ENCODE results near the gene PPY. TPM values are rescaled to one million over a fixed set of nuclear protein-coding genes. Genes with fewer than 3 reads are reported as not detected.
"Not testable (repeated sequence)": the region's sequence is repeated elsewhere in the genome, so short reads cannot be mapped to it uniquely, and the experiment has no call there.

The PPY gene
- polyA plus RNA-seq, 1 donor from 2014 or later: not detected

DNA sequence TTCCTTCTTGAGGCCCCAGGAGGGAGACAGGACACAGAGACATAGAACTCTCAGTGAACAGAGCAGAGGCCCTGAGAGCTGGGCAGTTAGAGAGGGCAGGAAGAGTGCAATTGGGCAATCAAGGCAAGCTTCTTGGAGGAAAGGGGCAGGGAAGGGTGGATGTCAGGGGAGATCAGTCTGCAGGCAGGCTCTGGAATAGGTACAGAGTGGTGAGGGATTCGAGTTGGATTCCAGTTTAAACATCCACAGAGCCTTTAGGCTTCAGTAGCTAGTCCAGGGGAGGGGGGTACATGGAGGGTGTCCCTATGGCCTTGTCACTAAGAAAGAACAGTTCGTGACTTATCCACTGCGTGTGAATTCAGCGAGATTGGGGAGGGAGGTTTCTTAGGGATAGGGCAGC lies 9.5 kb upstream of the PPY start:
- peak overlapping the region in 1 of 3 donors; percentile 93 for H3K27ac Mint-ChIP-seq
- H3K4me1 Mint-ChIP-seq: peaks cover 0 to 5% (median 0%) of the 10 kb centered on the region in 3 donors
- no peak overlapping the region for H3K4me3 Mint-ChIP-seq
- peaks cover 2% of the 10 kb centered on the region for H3K36me3 Mint-ChIP-seq
- peaks cover 36% of the 10 kb centered on the region for H3K27me3 Mint-ChIP-seq
- peaks cover 0 to 3% (median 0%) of the 10 kb centered on the region in 3 donors for H3K9me3 Mint-ChIP-seq

DNA sequence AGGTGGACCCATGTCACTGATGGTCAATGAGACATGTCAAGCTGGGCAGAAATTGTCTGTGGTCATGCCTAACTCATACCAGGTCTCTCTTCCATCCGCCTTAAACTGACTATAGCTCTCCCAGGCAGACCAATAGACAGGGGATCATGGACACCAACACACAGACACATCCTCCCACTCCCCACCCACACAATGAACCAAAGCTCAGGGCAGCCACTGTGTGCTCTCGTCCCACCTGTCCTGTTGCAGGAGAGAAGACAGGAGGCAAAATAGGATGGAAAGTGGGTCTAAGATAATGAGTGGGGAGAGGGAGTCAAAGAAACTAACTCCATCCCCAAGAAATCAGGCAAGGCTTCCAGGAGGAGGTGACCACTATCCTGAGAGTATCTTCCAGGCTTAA lies 8.3 kb upstream of the PPY start:
- peaks cover 35% of the 10 kb centered on the region for H3K27me3 Mint-ChIP-seq
- peaks cover 0 to 5% (median 0%) of the 10 kb centered on the region in 3 donors for H3K4me1 Mint-ChIP-seq
- H3K36me3 Mint-ChIP-seq: peaks cover 2% of the 10 kb centered on the region
- no peak overlapping the region for H3K27ac Mint-ChIP-seq
- H3K9me3 Mint-ChIP-seq: peaks cover 0 to 3% (median 0%) of the 10 kb centered on the region in 3 donors
- no peak overlapping the region for H3K4me3 Mint-ChIP-seq

DNA sequence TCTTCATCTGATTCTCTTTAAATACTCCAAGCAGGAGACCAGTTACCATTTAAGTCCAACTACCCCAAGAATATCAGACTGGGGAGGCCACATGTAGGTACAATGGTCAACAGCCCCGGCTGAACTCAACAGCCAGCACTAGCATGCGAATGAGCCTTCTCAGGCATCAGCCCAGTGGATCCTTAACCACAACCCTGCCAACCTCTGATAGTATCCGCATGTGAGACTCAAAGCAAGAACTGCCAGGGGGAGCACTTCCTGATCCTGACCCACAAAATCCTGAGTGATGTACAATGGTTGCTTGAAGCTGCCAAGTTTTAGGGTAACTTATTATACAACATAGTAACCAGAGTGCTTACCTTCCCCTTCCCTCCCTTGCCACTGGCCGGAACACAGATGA lies 7.5 kb upstream of the PPY start:
- Mint-ChIP-seq H3K9me3 (peaks cover 0 to 3% (median 0%) of the 10 kb centered on the region in 3 donors), H3K36me3 (peaks cover 2% of the 10 kb centered on the region), H3K27me3 (peaks cover 32% of the 10 kb centered on the region), H3K27ac (no peak overlapping the region), H3K4me3 (no peak overlapping the region), H3K4me1 (peaks cover 0 to 5% (median 0%) of the 10 kb centered on the region in 3 donors)

DNA sequence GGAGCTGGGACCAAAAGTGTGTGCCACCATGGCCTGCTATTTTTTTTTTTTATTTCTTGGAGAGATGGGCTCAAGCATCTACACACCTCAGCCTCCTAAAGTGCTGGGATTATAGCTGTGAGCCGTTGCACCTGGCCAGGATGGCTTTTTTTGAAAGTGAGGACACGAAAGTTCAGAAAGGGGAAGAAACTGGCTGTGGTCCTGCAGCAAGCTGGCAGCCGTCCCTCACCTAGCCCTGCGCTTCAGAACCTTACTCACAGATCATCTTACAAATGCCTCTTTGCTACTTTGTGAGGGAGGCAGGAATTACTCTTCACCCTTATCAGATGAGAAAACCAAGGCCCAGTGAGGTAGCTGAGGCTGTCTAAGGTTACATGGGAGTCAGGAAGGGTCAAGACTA lies 4.5 kb upstream of the PPY start:
- Mint-ChIP-seq H3K4me1 (no peaks in the 10 kb centered on the region), H3K9me3 (peaks cover 0 to under 1% (median 0%) of the 10 kb centered on the region in 3 donors), H3K27ac (no peak overlapping the region), H3K36me3 (peaks cover 4% of the 10 kb centered on the region), H3K4me3 (no peak overlapping the region), H3K27me3 (peaks cover 15% of the 10 kb centered on the region)

DNA sequence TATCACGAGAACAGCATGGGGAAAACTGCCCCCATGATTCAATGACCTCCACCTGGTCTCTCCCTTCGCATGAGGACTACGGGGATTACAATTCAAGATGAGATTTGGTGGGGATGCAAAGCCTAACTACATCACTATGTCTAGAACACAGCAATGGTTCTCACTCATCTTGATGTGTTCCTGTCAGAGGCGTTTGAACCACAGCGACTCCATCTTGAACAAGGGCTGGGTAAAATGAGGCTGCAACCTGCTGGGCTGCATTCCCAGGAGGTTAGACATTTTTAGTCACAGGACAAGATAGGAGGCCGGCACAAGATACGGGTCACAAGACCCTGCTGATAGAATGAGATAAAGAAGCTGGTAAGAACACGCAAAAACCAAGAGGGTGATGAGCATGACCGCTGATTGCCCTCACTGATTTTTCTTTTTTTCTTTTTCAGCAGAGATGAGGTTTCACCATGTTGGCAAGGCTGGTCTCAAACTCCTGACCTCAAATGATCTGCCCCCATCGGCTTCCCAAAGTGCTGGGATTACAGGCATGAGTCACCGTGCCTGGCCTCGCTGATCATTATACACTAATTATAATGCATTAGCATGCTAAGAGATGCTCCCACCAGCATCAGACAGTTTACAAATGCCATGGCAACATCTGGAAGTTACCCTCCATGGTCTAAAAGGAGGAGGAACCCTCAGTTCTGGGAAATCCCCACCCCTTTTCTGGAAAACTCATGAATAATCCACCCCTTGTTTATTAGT lies 3.0 kb upstream of the PPY start:
- H3K4me3 Mint-ChIP-seq: no peak overlapping the region
- peak overlapping the region in 1 of 3 donors; percentile 20 for H3K27ac Mint-ChIP-seq
- H3K9me3 Mint-ChIP-seq: no peaks in the 10 kb centered on the region
- peaks cover 13% of the 10 kb centered on the region for H3K27me3 Mint-ChIP-seq
- no peaks in the 10 kb centered on the region for H3K4me1 Mint-ChIP-seq
- H3K36me3 Mint-ChIP-seq: peaks cover 3% of the 10 kb centered on the region

DNA sequence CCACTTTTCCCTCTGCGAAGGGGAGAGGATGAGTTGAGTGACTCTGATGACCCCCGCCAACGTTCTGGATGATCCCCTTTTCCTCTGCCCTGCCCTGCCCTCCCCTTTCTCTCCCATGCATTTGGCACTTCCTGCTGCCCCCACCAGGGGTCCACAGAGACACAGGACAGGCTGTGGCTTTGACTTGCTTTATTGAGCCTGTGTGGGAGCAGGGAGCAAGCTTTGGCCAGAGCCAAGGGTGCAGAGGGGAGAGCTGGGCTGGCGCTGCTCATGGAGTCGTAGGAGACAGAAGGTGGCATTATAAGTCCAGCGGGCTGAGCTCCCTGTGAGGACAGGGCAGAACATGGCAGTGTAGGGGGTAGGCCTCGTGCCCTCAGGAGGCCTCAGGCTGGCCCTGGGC lies 1.6 kb downstream of the PPY start:
- Mint-ChIP-seq H3K27me3 (peaks cover 13% of the 10 kb centered on the region), H3K4me1 (peaks cover 0 to 2% (median 0%) of the 10 kb centered on the region in 3 donors), H3K27ac (no peak overlapping the region), H3K36me3 (peaks cover 4% of the 10 kb centered on the region), H3K4me3 (no peak overlapping the region), H3K9me3 (no peaks in the 10 kb centered on the region)

DNA sequence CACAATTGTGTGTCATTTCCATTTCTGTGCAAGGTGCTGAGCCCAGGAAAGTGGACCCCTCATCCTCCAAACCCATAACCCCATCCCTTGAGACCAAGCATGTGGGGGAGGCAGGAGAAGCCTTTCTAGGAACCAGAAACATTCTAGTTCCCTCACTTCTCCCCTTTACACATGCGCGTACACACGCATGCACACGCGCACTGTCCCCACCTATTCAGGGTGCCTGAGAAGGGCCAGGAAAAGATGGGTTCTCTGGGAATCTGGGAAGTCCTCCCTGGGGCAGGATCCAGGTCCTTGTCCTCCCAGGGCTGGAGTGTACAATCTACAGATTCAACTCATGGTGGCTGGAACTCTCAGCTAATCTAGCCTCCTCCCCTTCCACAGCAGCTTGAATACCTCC lies 2.4 kb downstream of the PPY start:
- peaks cover 13% of the 10 kb centered on the region for H3K27me3 Mint-ChIP-seq

DNA sequence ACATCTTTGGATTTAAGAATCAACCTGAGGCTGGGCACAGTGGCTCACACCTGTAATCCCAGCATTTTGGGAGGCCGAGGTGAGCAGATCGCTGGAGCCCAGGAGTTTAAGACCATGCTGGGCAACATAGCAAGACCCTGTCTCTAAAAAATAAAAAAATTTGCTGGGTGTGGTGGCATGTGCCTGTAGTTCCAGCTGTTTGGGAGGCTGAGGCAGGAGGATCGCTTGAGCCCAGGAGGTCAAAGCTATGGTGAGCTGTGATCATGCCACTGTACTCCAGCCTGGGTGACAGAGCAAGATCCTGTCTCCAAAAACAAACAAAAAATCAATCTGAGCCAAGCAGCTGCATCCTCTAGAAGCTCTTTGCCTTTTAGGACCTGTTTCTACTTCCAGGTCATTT lies 2.8 kb downstream of the PPY start:
- not testable (repeated sequence) for H3K36me3 Mint-ChIP-seq, H3K27ac Mint-ChIP-seq, H3K4me1 Mint-ChIP-seq, H3K9me3 Mint-ChIP-seq, H3K4me3 Mint-ChIP-seq
- peaks cover 13% of the 10 kb centered on the region for H3K27me3 Mint-ChIP-seq

More for the DNA sequence above, 2.4 kb downstream of the PPY start:
- no peaks in the 10 kb centered on the region for H3K9me3 Mint-ChIP-seq
- H3K27ac Mint-ChIP-seq: no peak overlapping the region
- H3K4me1 Mint-ChIP-seq: peaks cover 0 to 2% (median 0%) of the 10 kb centered on the region in 3 donors
- peaks cover 4% of the 10 kb centered on the region for H3K36me3 Mint-ChIP-seq
- no peak overlapping the region for H3K4me3 Mint-ChIP-seq

DNA sequence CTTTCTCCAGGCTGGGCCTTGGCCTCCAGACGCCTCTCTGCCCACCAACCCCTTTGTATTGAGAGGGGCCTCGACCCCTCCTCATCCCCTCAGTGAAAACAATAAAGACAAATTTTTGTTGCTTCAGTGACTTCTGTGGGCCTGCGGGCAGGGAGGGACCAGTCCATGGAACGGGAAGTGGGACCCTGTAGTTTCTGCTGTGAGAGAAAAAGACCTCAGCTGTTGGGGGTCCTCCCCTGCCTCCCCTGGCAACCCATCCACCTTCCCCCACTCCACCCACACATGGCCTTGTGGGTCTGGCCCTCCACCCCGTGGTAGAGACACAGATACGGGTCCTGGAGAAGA lies 3.5 kb downstream of the PPY start:
- Mint-ChIP-seq H3K4me1 (peaks cover 0 to 2% (median 0%) of the 10 kb centered on the region in 3 donors), H3K27me3 (peaks cover 13% of the 10 kb centered on the region), H3K27ac (no peak overlapping the region), H3K36me3 (peaks cover 1% of the 10 kb centered on the region), H3K9me3 (no peaks in the 10 kb centered on the region), H3K4me3 (no peak overlapping the region)

DNA sequence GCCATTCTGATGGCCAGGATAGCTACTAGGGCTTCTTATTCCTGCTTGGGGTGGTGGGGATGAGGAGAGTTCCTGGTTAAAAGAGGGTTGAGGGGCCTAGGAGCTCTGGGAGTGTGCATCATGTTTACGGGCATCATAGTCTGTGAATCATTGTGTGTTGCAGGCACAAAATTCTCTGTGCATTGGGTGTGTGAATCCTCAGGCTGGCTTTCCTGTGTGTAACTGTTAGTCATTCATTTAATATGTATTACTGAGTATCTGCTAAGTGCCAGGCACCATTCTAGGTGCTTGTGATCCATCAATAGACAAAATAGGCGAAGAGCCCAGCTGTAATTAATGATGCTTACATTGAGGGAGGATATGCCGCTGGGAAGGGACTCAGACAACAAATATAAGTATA lies 5.8 kb downstream of the PPY start:
- H3K27ac Mint-ChIP-seq: peak overlapping the region in 2 of 3 donors; percentile 4 to 22

DNA sequence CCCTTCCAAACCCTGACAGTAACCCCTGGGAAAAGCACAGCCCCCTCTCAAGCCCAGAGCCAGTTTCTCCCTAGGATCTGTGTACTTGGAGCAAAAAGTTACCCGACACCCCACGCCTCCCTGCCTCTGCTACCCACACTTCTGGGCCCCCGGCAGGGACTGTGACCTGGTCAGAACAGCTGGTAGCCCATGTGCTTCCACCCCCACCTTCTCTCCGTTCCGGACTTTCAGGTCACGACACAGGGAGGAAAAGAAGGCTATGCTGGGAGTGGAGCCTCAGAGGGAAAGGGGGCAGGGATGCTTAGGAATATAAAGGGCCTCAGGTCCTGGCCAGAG lies 6.4 kb downstream of the PPY start:
- Mint-ChIP-seq H3K27ac (no peak overlapping the region), H3K36me3 (peaks cover 1% of the 10 kb centered on the region), H3K27me3 (peaks cover 17% of the 10 kb centered on the region), H3K4me3 (no peak overlapping the region), H3K4me1 (peaks cover 0 to 2% (median 0%) of the 10 kb centered on the region in 3 donors), H3K9me3 (no peaks in the 10 kb centered on the region)

More for the DNA sequence above, 5.8 kb downstream of the PPY start:
- Mint-ChIP-seq H3K36me3 (peaks cover 1% of the 10 kb centered on the region), H3K27me3 (peaks cover 13% of the 10 kb centered on the region), H3K4me3 (peak overlapping the region in 1 of 4 donors; percentile 52), H3K4me1 (peaks cover 0 to 2% (median 0%) of the 10 kb centered on the region in 3 donors), H3K9me3 (no peaks in the 10 kb centered on the region)

DNA sequence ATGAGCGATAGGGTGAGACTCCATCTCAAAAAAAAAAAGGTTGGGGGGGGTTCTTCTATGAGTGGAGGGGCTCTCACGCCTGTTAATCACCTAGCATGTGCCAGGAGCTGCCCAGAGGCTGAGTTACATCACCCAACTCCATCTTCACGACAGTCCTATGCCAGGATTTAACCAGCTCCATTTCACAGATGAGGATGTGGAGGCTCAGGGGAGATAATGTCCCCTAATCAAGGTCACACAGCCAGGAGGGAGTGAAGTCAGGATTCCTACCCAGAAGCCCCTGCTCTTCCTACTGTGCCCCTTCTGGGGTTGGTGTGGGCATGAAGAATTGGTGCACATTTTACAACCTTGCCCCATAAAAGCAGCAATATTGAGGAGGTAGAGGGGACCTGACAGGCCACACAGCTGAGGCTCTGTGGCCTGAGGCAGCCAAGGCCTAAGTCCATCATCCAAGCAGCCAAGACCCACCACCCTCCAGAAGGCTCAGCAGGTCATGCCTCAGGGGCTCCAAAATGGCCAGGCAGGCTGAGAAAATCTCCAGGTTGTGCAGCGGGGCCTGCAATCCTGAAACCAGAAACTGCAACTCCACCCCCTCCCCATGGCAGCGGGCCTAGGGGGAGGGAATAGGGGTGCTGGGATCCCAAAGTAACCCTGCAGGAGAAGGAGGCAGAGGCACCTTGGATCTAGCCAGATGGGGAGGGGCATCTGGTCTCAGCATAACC lies 6.9 kb downstream of the PPY start:
- Mint-ChIP-seq H3K36me3 (peaks cover 1% of the 10 kb centered on the region), H3K4me1 (peaks cover 0 to 2% (median 0%) of the 10 kb centered on the region in 3 donors), H3K27me3 (peaks cover 15% of the 10 kb centered on the region), H3K4me3 (no peak overlapping the region), H3K9me3 (no peaks in the 10 kb centered on the region), H3K27ac (no peak overlapping the region)

DNA sequence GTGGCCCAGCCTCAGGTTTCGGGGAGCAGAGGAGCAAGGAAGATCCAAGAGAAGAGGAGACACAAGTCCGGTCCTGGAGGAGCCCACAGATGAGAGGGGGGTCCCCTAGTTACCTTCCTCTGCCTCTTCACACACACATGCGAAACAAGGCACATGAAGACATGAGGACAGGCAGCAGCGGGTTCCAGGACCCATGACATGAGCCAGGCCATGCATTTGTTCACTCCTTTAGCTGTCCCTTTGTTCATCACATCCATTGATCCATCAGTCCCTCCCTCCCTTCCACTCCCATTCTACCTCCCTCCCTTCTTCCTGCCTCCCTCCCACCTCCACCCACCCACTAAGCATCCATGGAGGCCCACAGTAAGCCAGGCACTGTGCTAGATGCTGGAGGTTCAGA lies 9.4 kb downstream of the PPY start:
- H3K27ac Mint-ChIP-seq: no peak overlapping the region
- H3K9me3 Mint-ChIP-seq: no peaks in the 10 kb centered on the region
- H3K36me3 Mint-ChIP-seq: peaks cover 1% of the 10 kb centered on the region
- H3K4me1 Mint-ChIP-seq: peaks cover 0 to 2% (median under 1%) of the 10 kb centered on the region in 3 donors
- H3K4me3 Mint-ChIP-seq: no peak overlapping the region
- peaks cover 13% of the 10 kb centered on the region for H3K27me3 Mint-ChIP-seq

DNA sequence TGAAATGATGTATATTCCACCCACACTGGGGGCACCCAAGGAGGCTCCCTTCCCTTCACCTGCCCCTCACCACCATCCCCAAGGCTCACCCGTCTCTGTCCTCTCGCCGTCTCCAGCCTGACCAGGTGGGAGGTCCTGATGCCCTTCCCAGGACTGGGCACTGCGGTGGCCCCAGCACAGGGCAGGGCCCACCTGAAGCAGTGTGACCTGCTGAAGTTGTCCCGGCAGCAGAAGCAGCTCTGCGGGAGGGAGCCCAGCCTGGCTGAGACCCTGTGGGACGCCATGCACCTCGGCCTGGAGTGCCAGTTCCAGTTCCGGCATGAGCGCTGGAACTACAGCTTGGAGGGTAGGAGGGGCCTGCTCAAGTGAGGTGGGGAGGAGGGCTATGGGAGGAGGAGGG lies 9.9 kb downstream of the PPY start:
- peaks cover 2 to 5% (median 5%) of the 10 kb centered on the region in 3 donors for H3K4me1 Mint-ChIP-seq
- no peaks in the 10 kb centered on the region for H3K9me3 Mint-ChIP-seq
- no peak overlapping the region for H3K4me3 Mint-ChIP-seq
- peaks cover 16% of the 10 kb centered on the region for H3K27me3 Mint-ChIP-seq
- H3K27ac Mint-ChIP-seq: no peak overlapping the region
- peaks cover 1% of the 10 kb centered on the region for H3K36me3 Mint-ChIP-seq

DNA sequence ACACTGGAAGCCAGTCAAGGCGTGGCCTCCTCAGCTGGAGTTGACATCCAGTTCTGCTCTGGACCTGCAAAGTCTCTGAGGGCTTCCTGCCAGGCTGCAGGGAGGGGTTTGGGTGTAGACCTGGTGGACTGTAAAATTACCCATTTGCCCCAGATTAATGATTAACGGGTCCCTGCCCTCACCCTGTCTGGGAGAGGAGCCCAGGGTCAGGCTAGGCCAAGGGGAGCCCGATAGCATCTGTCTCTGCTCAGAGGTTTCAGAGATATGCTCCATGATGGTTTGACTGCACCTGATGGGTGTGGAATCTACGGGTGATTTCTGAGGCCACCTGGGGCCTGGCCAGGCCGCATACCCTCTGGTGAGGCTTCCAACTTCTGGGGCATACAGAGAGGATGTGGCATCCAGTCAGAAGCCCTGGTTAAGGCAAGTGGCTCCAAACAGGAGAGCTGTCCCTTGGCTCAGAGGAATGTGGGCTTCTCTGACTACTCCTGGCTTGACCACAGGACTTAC lies 11.2 kb downstream of the PPY start:
- Mint-ChIP-seq H3K27me3 (peaks cover 24% of the 10 kb centered on the region), H3K9me3 (no peaks in the 10 kb centered on the region), H3K4me3 (no peak overlapping the region), H3K4me1 (peaks cover 2 to 9% (median 9%) of the 10 kb centered on the region in 3 donors), H3K36me3 (no peaks in the 10 kb centered on the region), H3K27ac (no peak overlapping the region)

All from IgD-negative memory B cell (primary cell).